ENCODE results near the gene AKT3.

AKT3 gene

DNA sequence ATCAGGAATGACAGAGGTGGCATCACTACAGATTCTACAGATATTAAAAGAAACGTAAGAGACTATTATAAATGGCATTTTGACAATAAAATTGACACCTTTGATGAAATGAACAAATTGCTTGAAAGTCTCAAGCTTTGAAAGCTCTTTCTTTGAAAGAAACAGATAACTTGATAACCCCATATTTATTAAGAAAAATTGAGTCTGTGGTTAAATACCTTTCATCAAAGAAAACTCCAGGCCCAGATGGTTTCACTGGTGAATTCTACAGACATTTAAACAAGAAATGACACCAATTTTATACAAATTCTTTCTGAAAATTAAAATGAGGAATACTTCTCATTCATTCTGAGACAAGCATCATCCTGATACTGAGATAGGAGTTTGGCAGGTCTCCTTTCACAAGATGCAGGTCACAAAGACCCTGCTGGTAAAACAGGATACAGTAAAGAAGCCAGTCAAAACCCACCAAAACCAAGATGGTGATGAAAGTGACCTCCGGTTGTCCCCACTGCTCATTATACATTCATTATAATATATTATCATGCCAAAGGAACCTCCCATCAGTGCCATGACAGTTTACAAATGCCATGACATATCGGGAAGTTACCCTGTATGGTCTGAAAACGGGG is 210.9 kb downstream of the AKT3 start:
- no peaks in the 10 kb centered on the region for H3K27me3 ChIP-seq (ENCODE audit: control insufficient read depth, insufficient read depth, low read length)
- no peak overlapping the region for H3K4me3 ChIP-seq (ENCODE audit: low read length)
- H3K9me3 ChIP-seq (ENCODE audit: control insufficient read depth, low read depth, low read length) = peaks cover 5% of the 10 kb centered on the region
- H3K36me3 ChIP-seq (ENCODE audit: control insufficient read depth, low read depth, low read length) = no peaks in the 10 kb centered on the region
- no peak overlapping the region for H3K27ac ChIP-seq (ENCODE audit: low read length)
- no peak overlapping the region for H3K9ac ChIP-seq (ENCODE audit: low read length)
- H3K4me1 ChIP-seq (ENCODE audit: control insufficient read depth, low read depth, low read length) = no peaks in the 10 kb centered on the region

DNA sequence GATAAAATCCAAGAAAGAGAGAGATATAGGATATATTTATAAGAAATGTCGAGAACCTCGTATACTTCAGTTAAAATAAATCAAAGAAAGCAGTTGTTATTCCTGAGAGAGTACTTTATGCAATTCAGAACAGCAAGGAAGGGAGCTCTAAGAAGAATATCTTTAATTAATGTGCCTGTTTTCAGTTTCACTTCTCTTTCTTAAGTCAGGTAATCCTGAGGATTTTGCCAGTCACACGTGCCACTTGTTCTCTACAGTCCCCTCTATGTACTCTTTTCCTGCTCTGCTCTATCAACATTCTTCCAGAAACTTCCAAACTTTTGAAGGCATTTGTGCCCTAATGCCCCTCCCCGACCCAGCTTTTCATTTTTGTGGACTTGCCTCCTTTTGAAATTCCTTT is 211.9 kb downstream of the AKT3 start:
- no peaks in the 10 kb centered on the region for H3K4me1 ChIP-seq (ENCODE audit: control insufficient read depth, low read depth, low read length)
- no peak overlapping the region for H3K27ac ChIP-seq (ENCODE audit: low read length)
- no peaks in the 10 kb centered on the region for H3K27me3 ChIP-seq (ENCODE audit: control insufficient read depth, insufficient read depth, low read length)
- no peak overlapping the region for H3K4me3 ChIP-seq (ENCODE audit: low read length)
- no peak overlapping the region for H3K9ac ChIP-seq (ENCODE audit: low read length)
- H3K9me3 ChIP-seq (ENCODE audit: control insufficient read depth, low read depth, low read length) = peaks cover 5% of the 10 kb centered on the region
- H3K36me3 ChIP-seq (ENCODE audit: control insufficient read depth, low read depth, low read length) = no peaks in the 10 kb centered on the region

DNA sequence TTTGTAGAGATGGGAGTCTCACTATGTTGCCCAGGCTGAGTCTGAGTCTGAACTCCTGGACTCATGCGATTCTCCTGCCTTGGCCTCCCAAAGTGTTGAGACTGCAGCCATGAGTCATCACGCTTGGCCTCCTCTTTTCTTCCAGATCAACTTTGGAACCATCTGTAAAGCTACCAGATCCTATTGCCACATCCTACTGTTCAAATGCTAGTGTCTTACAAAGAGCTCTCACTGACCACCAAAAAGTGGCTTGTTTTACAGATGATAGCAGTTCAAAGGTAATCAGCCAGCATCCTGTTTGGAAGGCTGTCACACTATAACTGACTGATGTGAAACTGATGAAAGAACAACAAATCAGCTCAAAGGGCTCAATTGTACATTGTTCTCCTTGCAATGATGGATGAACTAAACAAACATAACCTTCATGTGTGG is 221.6 kb downstream of the AKT3 start:
- no peaks in the 10 kb centered on the region for H3K36me3 ChIP-seq (ENCODE audit: control insufficient read depth, low read depth, low read length)

DNA sequence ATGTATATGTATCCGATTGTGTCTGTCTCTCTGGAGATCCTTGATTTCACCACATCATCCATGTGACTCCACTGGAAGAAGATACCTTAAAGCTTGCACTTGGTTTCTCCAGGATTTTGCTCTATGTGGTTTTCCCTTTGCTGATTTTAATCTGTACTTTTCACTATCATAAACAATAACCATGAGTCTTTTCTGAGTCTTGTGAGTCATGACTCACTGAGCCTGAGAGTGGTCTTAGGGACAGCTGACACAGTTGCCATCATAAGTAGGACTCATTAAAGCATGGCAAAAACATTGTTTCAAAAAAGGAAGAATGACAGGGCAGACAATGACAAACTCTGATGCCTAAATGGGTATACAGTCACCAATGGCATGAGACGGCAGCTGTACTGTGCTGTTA is 226.2 kb downstream of the AKT3 start:
- Histone ChIP-seq H3K27ac (ENCODE audit: low read length) (no peak overlapping the region), H3K4me1 (ENCODE audit: control insufficient read depth, low read depth, low read length) (no peaks in the 10 kb centered on the region), H3K4me3 (ENCODE audit: low read length) (no peak overlapping the region), H3K27me3 (ENCODE audit: control insufficient read depth, insufficient read depth, low read length) (no peaks in the 10 kb centered on the region), H3K9ac (ENCODE audit: low read length) (no peak overlapping the region), H3K36me3 (ENCODE audit: control insufficient read depth, low read depth, low read length) (no peaks in the 10 kb centered on the region), H3K9me3 (ENCODE audit: control insufficient read depth, low read depth, low read length) (peaks cover 14% of the 10 kb centered on the region)

More for the DNA sequence above, 221.6 kb downstream of the AKT3 start:
- Histone ChIP-seq H3K9ac (ENCODE audit: low read length) (no peak overlapping the region), H3K27me3 (ENCODE audit: control insufficient read depth, insufficient read depth, low read length) (no peaks in the 10 kb centered on the region), H3K4me3 (ENCODE audit: low read length) (no peak overlapping the region), H3K9me3 (ENCODE audit: control insufficient read depth, low read depth, low read length) (peaks cover 4% of the 10 kb centered on the region), H3K4me1 (ENCODE audit: control insufficient read depth, low read depth, low read length) (no peaks in the 10 kb centered on the region), H3K27ac (ENCODE audit: low read length) (no peak overlapping the region)

DNA sequence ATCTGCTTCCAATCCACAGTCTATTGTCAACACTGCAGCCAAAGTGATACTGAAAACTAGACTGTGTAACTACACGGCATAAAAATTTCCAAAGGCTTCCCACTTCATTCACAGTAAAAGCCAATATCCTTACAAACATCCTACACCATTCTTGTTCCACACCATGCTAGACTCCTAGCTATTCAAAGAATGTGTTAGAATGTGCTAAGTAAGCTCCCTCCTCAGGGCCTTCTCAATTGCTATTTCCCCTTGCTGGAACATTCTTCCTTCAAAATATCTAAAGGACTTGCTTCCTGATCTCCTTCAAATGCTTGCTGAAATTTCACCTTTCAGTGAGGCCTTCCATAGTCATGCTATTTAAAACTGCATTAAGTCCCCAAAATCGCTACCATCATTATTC is 228.1 kb downstream of the AKT3 start:
- Histone ChIP-seq H3K27ac (ENCODE audit: low read length) (no peak overlapping the region), H3K27me3 (ENCODE audit: control insufficient read depth, insufficient read depth, low read length) (no peaks in the 10 kb centered on the region), H3K36me3 (ENCODE audit: control insufficient read depth, low read depth, low read length) (no peaks in the 10 kb centered on the region), H3K4me1 (ENCODE audit: control insufficient read depth, low read depth, low read length) (no peaks in the 10 kb centered on the region), H3K4me3 (ENCODE audit: low read length) (no peak overlapping the region), H3K9me3 (ENCODE audit: control insufficient read depth, low read depth, low read length) (peaks cover 14% of the 10 kb centered on the region), H3K9ac (ENCODE audit: low read length) (no peak overlapping the region)

DNA sequence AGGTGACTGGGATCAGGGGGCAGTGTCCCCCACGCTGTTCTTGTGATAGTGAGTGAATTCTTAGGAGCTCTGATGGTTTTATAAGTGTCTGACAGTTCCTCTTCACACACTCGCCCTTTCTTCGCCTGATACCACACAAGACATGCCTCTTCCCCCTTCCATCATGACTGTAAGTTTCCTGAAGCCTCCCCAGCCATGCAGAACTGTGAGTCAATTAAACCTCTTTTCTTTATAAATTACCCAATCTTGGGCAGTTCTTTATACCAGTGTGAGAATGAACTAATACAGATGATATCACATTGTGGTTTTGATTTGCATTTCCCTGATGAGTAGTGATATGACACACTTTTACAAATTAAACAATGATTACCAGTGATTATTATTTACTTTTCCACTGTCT is 229.9 kb downstream of the AKT3 start:
- H3K9me3 ChIP-seq (ENCODE audit: control insufficient read depth, low read depth, low read length) = peaks cover 14% of the 10 kb centered on the region
- H3K4me3 ChIP-seq (ENCODE audit: low read length) = no peak overlapping the region
- H3K27me3 ChIP-seq (ENCODE audit: control insufficient read depth, insufficient read depth, low read length) = no peaks in the 10 kb centered on the region
- H3K4me1 ChIP-seq (ENCODE audit: control insufficient read depth, low read depth, low read length) = no peaks in the 10 kb centered on the region
- no peaks in the 10 kb centered on the region for H3K36me3 ChIP-seq (ENCODE audit: control insufficient read depth, low read depth, low read length)
- no peak overlapping the region for H3K27ac ChIP-seq (ENCODE audit: low read length)
- no peak overlapping the region for H3K9ac ChIP-seq (ENCODE audit: low read length)

DNA sequence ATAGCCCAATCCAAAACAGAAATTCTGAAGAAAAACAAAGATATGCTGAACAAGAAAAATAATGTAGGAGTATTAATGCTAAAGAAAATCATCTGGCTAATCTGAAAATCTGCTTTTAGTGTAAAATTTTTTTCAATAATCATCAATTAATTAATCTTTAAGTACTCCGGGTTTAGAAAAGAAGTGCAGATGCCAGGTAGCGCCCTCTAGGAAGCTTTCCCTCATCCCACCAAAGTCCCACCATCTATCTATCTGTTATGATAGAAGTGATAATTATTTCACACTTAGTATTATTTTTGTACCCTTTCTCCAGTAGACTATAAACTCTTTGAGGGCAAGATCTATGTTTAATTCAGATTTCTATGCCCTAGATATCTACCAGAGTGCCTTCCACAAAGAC is 240.3 kb downstream of the AKT3 start:
- Histone ChIP-seq H3K36me3 (ENCODE audit: control insufficient read depth, low read depth, low read length) (no peaks in the 10 kb centered on the region), H3K27ac (ENCODE audit: low read length) (no peak overlapping the region), H3K27me3 (ENCODE audit: control insufficient read depth, insufficient read depth, low read length) (no peaks in the 10 kb centered on the region), H3K4me3 (ENCODE audit: low read length) (no peak overlapping the region), H3K9ac (ENCODE audit: low read length) (no peak overlapping the region), H3K9me3 (ENCODE audit: control insufficient read depth, low read depth, low read length) (no peaks in the 10 kb centered on the region), H3K4me1 (ENCODE audit: control insufficient read depth, low read depth, low read length) (no peaks in the 10 kb centered on the region)

DNA sequence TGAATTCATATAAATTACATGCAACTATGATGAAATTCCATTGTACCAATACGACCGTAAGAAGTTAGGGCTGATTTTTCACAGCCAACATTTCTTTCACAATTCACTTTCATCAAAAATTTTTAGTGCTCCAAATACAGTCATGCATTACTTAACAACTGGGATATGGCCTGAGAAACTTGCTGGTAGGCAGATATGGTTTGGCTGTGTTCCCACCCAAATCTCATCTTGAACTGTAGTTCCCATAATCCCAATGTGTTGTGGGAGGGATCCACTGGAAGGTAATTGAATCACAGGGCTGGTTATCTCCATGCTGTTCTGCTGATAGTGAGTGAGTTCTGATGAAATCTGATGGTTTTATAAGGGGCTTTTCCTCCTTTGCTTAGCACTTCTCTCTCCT is 244.4 kb downstream of the AKT3 start:
- no peak overlapping the region for H3K9ac ChIP-seq (ENCODE audit: low read length)
- no peaks in the 10 kb centered on the region for H3K36me3 ChIP-seq (ENCODE audit: control insufficient read depth, low read depth, low read length)
- no peaks in the 10 kb centered on the region for H3K4me1 ChIP-seq (ENCODE audit: control insufficient read depth, low read depth, low read length)
- peaks cover 3% of the 10 kb centered on the region for H3K9me3 ChIP-seq (ENCODE audit: control insufficient read depth, low read depth, low read length)
- H3K4me3 ChIP-seq (ENCODE audit: low read length) = no peak overlapping the region
- H3K27me3 ChIP-seq (ENCODE audit: control insufficient read depth, insufficient read depth, low read length) = no peaks in the 10 kb centered on the region
- H3K27ac ChIP-seq (ENCODE audit: low read length) = no peak overlapping the region

DNA sequence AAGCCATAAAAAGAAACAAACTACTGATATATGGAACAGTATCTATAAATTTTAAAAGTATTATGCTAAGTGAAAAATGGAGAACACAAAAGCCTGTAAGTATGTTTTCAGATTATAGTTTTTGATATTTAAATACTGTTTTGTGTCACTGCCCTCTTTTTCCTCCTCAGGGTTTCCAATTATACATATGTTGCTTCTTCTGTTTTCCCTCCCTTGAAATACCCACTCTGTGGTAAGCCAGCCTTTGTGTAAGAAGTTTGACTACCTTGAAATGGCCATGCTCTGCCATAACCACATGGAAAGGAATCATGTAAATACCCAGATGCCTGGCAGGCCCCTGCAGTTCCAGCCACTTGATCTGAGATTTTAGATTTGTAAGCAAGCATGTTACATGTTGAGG is 248.3 kb downstream of the AKT3 start:
- no peak overlapping the region for H3K9ac ChIP-seq (ENCODE audit: low read length)
- H3K27me3 ChIP-seq (ENCODE audit: control insufficient read depth, insufficient read depth, low read length) = no peaks in the 10 kb centered on the region
- H3K4me1 ChIP-seq (ENCODE audit: control insufficient read depth, low read depth, low read length) = no peaks in the 10 kb centered on the region
- H3K9me3 ChIP-seq (ENCODE audit: control insufficient read depth, low read depth, low read length) = peaks cover 3% of the 10 kb centered on the region
- no peaks in the 10 kb centered on the region for H3K36me3 ChIP-seq (ENCODE audit: control insufficient read depth, low read depth, low read length)
- no peak overlapping the region for H3K27ac ChIP-seq (ENCODE audit: low read length)
- no peak overlapping the region for H3K4me3 ChIP-seq (ENCODE audit: low read length)

DNA sequence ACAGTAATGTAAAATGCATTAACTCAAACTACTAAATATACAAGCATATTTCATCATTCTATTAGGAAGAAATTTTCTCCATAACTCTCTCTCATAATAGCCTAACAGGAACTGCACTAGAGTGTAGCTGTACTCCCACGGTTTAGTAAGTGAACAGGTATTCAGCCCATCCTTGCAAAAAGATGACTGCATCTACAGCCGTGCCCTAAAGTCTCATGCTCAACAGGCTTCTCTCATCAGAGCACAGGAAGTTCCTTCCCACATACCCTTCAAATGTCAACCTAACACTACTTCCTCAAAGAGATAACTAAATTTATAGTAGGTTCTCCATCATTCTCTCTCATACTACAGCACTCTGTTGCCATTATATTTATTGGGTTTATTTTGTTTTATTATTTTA is 251.6 kb downstream of the AKT3 start:
- Histone ChIP-seq H3K4me1 (ENCODE audit: control insufficient read depth, low read depth, low read length) (no peaks in the 10 kb centered on the region), H3K9me3 (ENCODE audit: control insufficient read depth, low read depth, low read length) (peaks cover 3% of the 10 kb centered on the region), H3K4me3 (ENCODE audit: low read length) (no peak overlapping the region), H3K27ac (ENCODE audit: low read length) (no peak overlapping the region), H3K36me3 (ENCODE audit: control insufficient read depth, low read depth, low read length) (no peaks in the 10 kb centered on the region), H3K27me3 (ENCODE audit: control insufficient read depth, insufficient read depth, low read length) (no peaks in the 10 kb centered on the region), H3K9ac (ENCODE audit: low read length) (no peak overlapping the region)

DNA sequence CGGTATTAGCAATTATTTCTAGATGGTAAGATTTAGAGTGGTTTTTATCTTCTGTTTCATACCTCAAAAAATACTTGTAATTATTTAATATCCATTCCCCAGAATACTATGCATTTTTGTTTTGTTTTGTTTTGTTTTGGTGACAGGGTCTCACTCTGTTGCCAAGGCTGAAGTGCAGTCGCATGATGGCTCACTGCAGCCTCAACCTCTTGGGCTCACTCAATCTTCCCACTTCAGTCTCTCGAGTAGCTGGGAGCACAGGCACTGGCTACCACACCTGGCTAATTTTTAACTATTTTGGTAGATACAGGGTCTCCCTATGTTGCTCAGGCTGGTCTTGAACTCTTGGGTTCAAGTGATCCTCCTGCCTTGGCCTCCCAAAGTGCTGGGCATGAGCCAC is 252.7 kb downstream of the AKT3 start:
- Histone ChIP-seq H3K36me3 (ENCODE audit: control insufficient read depth, low read depth, low read length) (no peaks in the 10 kb centered on the region), H3K27ac (ENCODE audit: low read length) (no peak overlapping the region), H3K4me3 (ENCODE audit: low read length) (no peak overlapping the region), H3K4me1 (ENCODE audit: control insufficient read depth, low read depth, low read length) (no peaks in the 10 kb centered on the region), H3K9ac (ENCODE audit: low read length) (no peak overlapping the region), H3K9me3 (ENCODE audit: control insufficient read depth, low read depth, low read length) (peaks cover 3% of the 10 kb centered on the region), H3K27me3 (ENCODE audit: control insufficient read depth, insufficient read depth, low read length) (no peaks in the 10 kb centered on the region)

DNA sequence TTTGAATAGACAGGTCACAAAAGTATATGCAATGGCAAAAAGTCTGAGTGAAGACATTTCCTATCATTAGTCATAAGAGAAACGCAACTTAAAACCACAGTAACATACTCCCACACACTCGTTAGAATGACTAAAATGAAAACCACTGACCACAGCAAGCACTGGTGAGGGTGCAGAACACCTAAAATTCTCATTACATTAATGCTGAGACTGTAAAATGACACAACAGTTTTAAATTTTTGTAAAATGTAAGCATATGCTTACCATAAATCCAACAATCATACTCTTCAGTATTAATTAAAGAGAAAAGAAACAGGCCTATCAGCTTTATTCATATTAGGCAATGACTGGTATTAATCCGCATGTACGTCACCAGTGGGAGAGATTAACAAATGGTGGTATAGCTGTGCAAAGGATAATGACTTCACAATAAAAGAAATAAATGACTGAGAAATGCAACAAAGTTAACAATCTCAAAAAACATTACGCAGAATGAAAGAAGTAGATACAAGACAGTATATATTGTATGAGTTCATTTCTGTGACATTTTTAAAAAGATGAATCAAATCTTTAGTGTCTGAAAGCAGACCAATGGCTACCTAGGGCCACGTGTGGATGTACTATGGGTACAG is 253.5 kb downstream of the AKT3 start:
- Histone ChIP-seq H3K36me3 (ENCODE audit: control insufficient read depth, low read depth, low read length) (no peaks in the 10 kb centered on the region), H3K27me3 (ENCODE audit: control insufficient read depth, insufficient read depth, low read length) (no peaks in the 10 kb centered on the region), H3K9ac (ENCODE audit: low read length) (no peak overlapping the region), H3K27ac (ENCODE audit: low read length) (no peak overlapping the region), H3K9me3 (ENCODE audit: control insufficient read depth, low read depth, low read length) (no peaks in the 10 kb centered on the region), H3K4me1 (ENCODE audit: control insufficient read depth, low read depth, low read length) (no peaks in the 10 kb centered on the region), H3K4me3 (ENCODE audit: low read length) (no peak overlapping the region)
